ENCODE data around the gene C8A.

The C8A gene

DNA sequence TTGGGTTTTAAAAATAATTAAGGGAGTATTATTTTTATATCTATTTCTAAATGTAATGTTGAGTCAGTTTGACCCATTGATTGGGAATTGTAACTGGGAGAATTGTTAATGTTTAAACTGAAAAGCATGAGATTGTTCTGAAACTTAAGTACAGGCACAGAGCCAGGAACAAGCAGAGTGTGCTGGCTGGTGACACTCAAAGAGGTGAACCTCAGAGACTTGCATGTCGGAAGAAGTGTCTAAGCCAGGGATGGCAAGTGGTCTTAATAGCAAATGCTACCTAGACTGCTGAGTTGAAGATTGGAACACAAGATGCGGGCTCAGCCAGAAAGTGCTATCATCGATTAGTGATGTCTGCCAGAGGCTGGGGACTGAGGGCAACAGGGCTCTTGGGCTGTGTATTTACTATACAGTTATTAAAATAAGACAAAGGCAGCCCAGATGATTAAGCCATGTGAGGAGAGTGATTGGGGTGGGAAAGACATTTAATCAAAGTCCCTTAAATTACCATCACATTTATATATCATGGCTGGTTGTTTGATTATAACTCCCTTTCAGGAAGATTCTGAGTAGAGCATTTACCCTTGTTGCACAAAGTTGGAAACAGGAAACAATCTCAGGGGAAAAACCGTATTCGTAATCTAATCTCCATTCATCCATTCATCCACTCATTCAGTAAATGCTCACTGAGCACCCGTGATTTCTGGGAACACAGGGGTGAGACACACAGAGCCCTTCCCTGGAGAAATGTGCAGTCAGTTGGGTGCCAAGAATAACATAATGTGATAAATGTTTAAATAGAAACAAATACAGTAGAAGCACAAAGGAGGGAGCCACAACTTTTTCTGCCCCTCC lies 42.8 kb downstream of the C8A start:
- Histone ChIP-seq H3K4me3 (ENCODE audit: low read depth, low read length) (no peak overlapping the region), H3K79me1 (ENCODE audit: low read length) (no peaks in the 10 kb centered on the region), H3K23ac (ENCODE audit: low read length) (no peak overlapping the region), H3K36me3 (ENCODE audit: control insufficient read depth in 1 of 2, insufficient read depth in 2 of 2, low read length in 2 of 2) (no peaks in the 10 kb centered on the region), H3K4me1 (ENCODE audit: control insufficient read depth in 1 of 2, insufficient read depth in 2 of 2, low read length in 2 of 2) (no peaks in the 10 kb centered on the region), H3K4me2 (ENCODE audit: low read length) (no peak overlapping the region), H3K18ac (ENCODE audit: low read length) (no peak overlapping the region), H3K14ac (ENCODE audit: low read length) (no peak overlapping the region), H2AK5ac (ENCODE audit: low read length) (no peak overlapping the region), H3K27me3 (ENCODE audit: insufficient read depth, low read length) (no peaks in the 10 kb centered on the region), H2AFZ (ENCODE audit: insufficient read depth, low read length, poor library complexity) (no peak overlapping the region), H2BK5ac (ENCODE audit: low read depth, low read length, poor library complexity) (no peak overlapping the region), H3K9ac (ENCODE audit: low read length) (no peak overlapping the region), H4K8ac (ENCODE audit: low read depth, low read length) (no peak overlapping the region), H3K9me3 (ENCODE audit: insufficient read depth, low read depth, low read length) (no peaks in the 10 kb centered on the region), H3K4ac (ENCODE audit: low read depth, low read length) (no peak overlapping the region), H2BK120ac (ENCODE audit: insufficient read depth, low read length, poor library complexity) (no peak overlapping the region), H3K27ac (ENCODE audit: low read depth, low read length) (no peak overlapping the region), H2BK12ac (ENCODE audit: low read length) (no peak overlapping the region), H4K91ac (ENCODE audit: low read depth, low read length) (no peak overlapping the region), H4K12ac (ENCODE audit: low read depth, low read length) (no peak overlapping the region), H3K79me2 (ENCODE audit: control insufficient read depth, insufficient read depth, low read length, poor library complexity) (no peaks in the 10 kb centered on the region)
- DNase-seq = no peak
- no CpG with 5 or more reads among the region's 6 CpGs for WGBS (ENCODE audit: extremely low coverage, insufficient coverage, insufficient read length)

DNA sequence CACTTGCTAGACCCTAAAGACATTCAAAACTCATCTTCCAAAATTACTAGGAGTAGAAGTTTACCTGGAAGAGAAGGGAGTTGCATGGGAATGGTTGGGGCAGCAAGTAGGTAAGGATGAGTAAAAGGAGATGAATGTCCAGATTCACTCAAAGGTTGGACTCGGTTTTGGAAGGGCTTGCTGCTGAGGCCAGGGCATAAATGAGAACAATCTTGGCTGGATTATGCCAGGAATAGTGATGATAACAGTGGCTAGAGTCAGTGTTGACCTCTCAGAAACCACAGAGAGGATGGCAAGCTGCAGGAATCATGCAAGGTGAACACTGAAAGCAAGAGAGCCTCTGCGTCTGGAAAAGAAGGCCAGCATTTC lies 43.4 kb downstream of the C8A start:
- no peak overlapping the region for H2BK5ac ChIP-seq (ENCODE audit: low read depth, low read length, poor library complexity)
- H2BK12ac ChIP-seq (ENCODE audit: low read length) = no peak overlapping the region
- H4K8ac ChIP-seq (ENCODE audit: low read depth, low read length) = no peak overlapping the region
- no peaks in the 10 kb centered on the region for H3K9me3 ChIP-seq (ENCODE audit: insufficient read depth, low read depth, low read length)
- no peak overlapping the region for H4K12ac ChIP-seq (ENCODE audit: low read depth, low read length)
- H3K36me3 ChIP-seq (ENCODE audit: control insufficient read depth in 1 of 2, insufficient read depth in 2 of 2, low read length in 2 of 2) = no peaks in the 10 kb centered on the region
- H3K27ac ChIP-seq (ENCODE audit: low read depth, low read length) = no peak overlapping the region
- H4K91ac ChIP-seq (ENCODE audit: low read depth, low read length) = no peak overlapping the region
- DNase-seq = no peak
- H3K4ac ChIP-seq (ENCODE audit: low read depth, low read length) = no peak overlapping the region
- no peak overlapping the region for H3K18ac ChIP-seq (ENCODE audit: low read length)
- no peak overlapping the region for H2BK120ac ChIP-seq (ENCODE audit: insufficient read depth, low read length, poor library complexity)
- no peak overlapping the region for H3K4me3 ChIP-seq (ENCODE audit: low read depth, low read length)
- H3K27me3 ChIP-seq (ENCODE audit: insufficient read depth, low read length) = no peaks in the 10 kb centered on the region
- no peak overlapping the region for H3K4me2 ChIP-seq (ENCODE audit: low read length)
- H3K4me1 ChIP-seq (ENCODE audit: control insufficient read depth in 1 of 2, insufficient read depth in 2 of 2, low read length in 2 of 2) = no peaks in the 10 kb centered on the region
- H3K14ac ChIP-seq (ENCODE audit: low read length) = no peak overlapping the region
- WGBS (ENCODE audit: extremely low coverage, insufficient coverage, insufficient read length) = no CpG with 5 or more reads among the region's 2 CpGs
- no peak overlapping the region for H2AK5ac ChIP-seq (ENCODE audit: low read length)
- H3K79me1 ChIP-seq (ENCODE audit: low read length) = no peaks in the 10 kb centered on the region
- no peaks in the 10 kb centered on the region for H3K79me2 ChIP-seq (ENCODE audit: control insufficient read depth, insufficient read depth, low read length, poor library complexity)
- no peak overlapping the region for H2AFZ ChIP-seq (ENCODE audit: insufficient read depth, low read length, poor library complexity)
- no peak overlapping the region for H3K9ac ChIP-seq (ENCODE audit: low read length)
- no peak overlapping the region for H3K23ac ChIP-seq (ENCODE audit: low read length)

DNA sequence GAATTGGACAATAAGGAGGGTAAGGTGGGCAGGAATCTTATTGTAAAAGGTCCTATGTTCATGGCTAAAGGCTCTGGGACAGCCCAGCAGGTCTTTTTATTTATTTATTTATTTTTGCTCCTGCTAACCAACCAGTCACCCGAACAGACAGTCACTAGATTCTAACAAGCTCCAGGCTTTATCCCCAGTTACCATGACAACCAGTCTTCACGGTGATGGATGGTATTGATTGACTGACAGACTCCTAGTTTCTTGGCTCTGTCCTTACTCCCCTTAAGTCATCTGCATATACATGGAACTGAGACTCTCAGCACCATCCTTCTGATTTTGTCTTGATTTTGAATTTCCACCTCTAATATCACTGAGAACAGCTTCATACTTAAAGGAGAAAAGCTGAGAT lies 44.3 kb downstream of the C8A start:
- Histone ChIP-seq H3K79me2 (ENCODE audit: control insufficient read depth, insufficient read depth, low read length, poor library complexity) (no peaks in the 10 kb centered on the region), H3K9ac (ENCODE audit: low read length) (no peak overlapping the region), H2BK120ac (ENCODE audit: insufficient read depth, low read length, poor library complexity) (no peak overlapping the region), H3K14ac (ENCODE audit: low read length) (no peak overlapping the region), H3K36me3 (ENCODE audit: control insufficient read depth in 1 of 2, insufficient read depth in 2 of 2, low read length in 2 of 2) (no peaks in the 10 kb centered on the region), H3K4me2 (ENCODE audit: low read length) (no peak overlapping the region), H3K79me1 (ENCODE audit: low read length) (no peaks in the 10 kb centered on the region), H3K4me1 (ENCODE audit: control insufficient read depth in 1 of 2, insufficient read depth in 2 of 2, low read length in 2 of 2) (no peaks in the 10 kb centered on the region), H4K12ac (ENCODE audit: low read depth, low read length) (no peak overlapping the region), H3K27ac (ENCODE audit: low read depth, low read length) (no peak overlapping the region), H3K23ac (ENCODE audit: low read length) (no peak overlapping the region), H2BK5ac (ENCODE audit: low read depth, low read length, poor library complexity) (no peak overlapping the region), H2BK12ac (ENCODE audit: low read length) (no peak overlapping the region), H2AFZ (ENCODE audit: insufficient read depth, low read length, poor library complexity) (no peak overlapping the region), H3K18ac (ENCODE audit: low read length) (no peak overlapping the region), H4K91ac (ENCODE audit: low read depth, low read length) (no peak overlapping the region), H3K4ac (ENCODE audit: low read depth, low read length) (no peak overlapping the region), H2AK5ac (ENCODE audit: low read length) (no peak overlapping the region), H3K4me3 (ENCODE audit: low read depth, low read length) (no peak overlapping the region), H3K27me3 (ENCODE audit: insufficient read depth, low read length) (no peaks in the 10 kb centered on the region), H4K8ac (ENCODE audit: low read depth, low read length) (no peak overlapping the region), H3K9me3 (ENCODE audit: insufficient read depth, low read depth, low read length) (no peaks in the 10 kb centered on the region)
- no peak for DNase-seq
- whole genome bisulfite sequencing (ENCODE audit: extremely low coverage, insufficient coverage, insufficient read length) = no CpG with 5 or more reads among the region's 2 CpGs

DNA sequence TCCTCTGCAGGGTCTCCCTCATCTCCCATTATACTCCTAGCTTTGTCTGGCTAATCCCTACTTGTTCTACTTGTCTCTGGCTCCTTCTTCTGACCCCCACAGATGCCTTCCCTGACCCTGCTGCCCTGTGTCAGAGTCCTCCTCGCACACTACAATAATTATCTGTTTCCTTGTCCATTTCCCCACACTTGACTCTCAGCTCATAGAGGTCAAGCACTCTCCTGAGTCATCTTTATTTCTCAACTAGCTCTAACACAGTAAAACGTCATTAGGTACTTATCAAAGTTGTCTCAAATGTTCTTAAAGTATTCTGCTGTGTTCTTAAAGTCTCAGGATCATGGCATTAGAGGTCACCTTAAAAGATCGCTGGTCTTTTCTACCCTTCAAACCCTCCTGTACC lies 47.1 kb downstream of the C8A start:
- Histone ChIP-seq H3K18ac (ENCODE audit: low read length) (no peak overlapping the region), H2BK12ac (ENCODE audit: low read length) (no peak overlapping the region), H3K4ac (ENCODE audit: low read depth, low read length) (no peak overlapping the region), H3K27me3 (ENCODE audit: insufficient read depth, low read length) (no peaks in the 10 kb centered on the region), H3K79me2 (ENCODE audit: control insufficient read depth, insufficient read depth, low read length, poor library complexity) (no peaks in the 10 kb centered on the region), H3K4me3 (ENCODE audit: low read depth, low read length) (no peak overlapping the region), H4K12ac (ENCODE audit: low read depth, low read length) (no peak overlapping the region), H2BK120ac (ENCODE audit: insufficient read depth, low read length, poor library complexity) (no peak overlapping the region), H2BK5ac (ENCODE audit: low read depth, low read length, poor library complexity) (no peak overlapping the region), H3K9ac (ENCODE audit: low read length) (no peak overlapping the region), H3K36me3 (ENCODE audit: control insufficient read depth in 1 of 2, insufficient read depth in 2 of 2, low read length in 2 of 2) (no peaks in the 10 kb centered on the region), H3K14ac (ENCODE audit: low read length) (no peak overlapping the region), H4K91ac (ENCODE audit: low read depth, low read length) (no peak overlapping the region), H3K27ac (ENCODE audit: low read depth, low read length) (no peak overlapping the region), H3K23ac (ENCODE audit: low read length) (no peak overlapping the region), H4K8ac (ENCODE audit: low read depth, low read length) (no peak overlapping the region), H3K79me1 (ENCODE audit: low read length) (no peaks in the 10 kb centered on the region), H2AFZ (ENCODE audit: insufficient read depth, low read length, poor library complexity) (no peak overlapping the region), H3K4me2 (ENCODE audit: low read length) (no peak overlapping the region), H3K4me1 (ENCODE audit: control insufficient read depth in 1 of 2, insufficient read depth in 2 of 2, low read length in 2 of 2) (no peaks in the 10 kb centered on the region), H3K9me3 (ENCODE audit: insufficient read depth, low read depth, low read length) (no peaks in the 10 kb centered on the region), H2AK5ac (ENCODE audit: low read length) (no peak overlapping the region)
- peak in 1 of 2 donors; percentile 2 for DNase-seq
- no CpG with 5 or more reads among the region's 3 CpGs for WGBS (ENCODE audit: extremely low coverage, insufficient coverage, insufficient read length)

Data from trophoblast cell (in vitro differentiated cells and primary cell).